PC-3 (cell line): Measurements from ENCODE around the gene HMCN1. TPM values are rescaled to one million over a fixed set of nuclear protein-coding genes. Genes with fewer than 3 reads are reported as not detected.
"Not testable (repeated sequence)": the region's sequence is repeated elsewhere in the genome, so short reads cannot be mapped to it uniquely, and the experiment has no call there.

ENCODE experiments used
- ATAC-seq: fragments of 200-7000 bp; cut with Tn5 transposase; 2 replicates; pipeline ENCODE4 v1.9.1; 2020; ENCODE audit warnings: mild to moderate bottlenecking, moderate library complexity
- BruUV-seq: library from RNA; stranded (reverse); fragments of 400-500 nt; replicated peaks from 2 replicates; lab custom pipeline; 2021; lab: Mats Ljungman, UMichigan
- CTCF ChIA-PET: fragments of 300-600 bp; sonication (Branson Sonifier 250); formaldehyde crosslinking; loops from one replicate; lab custom pipeline; 2022; ENCODE audit warnings: antibody characterized with exemption; lab: Charles Lee
- POLR2A ChIA-PET: fragments of 300-600 bp; sonication (Branson Sonifier 250); formaldehyde crosslinking; loops from one replicate; lab custom pipeline; 2022; ENCODE audit warnings: antibody characterized with exemption; ENCODE audit not compliant: unreplicated experiment; lab: Charles Lee
- DNase-seq: peaks from one replicate; pipeline ENCODE4 v3.0.0-alpha.2; 2015
- H2AFZ ChIP-seq: fragments of 300-600 bp; sonication (generic); 2 replicates; pipeline ENCODE4 v1.6.0; 2016; ENCODE audit warnings: antibody characterized with exemption, low read length
- H3F3A ChIP-seq: fragments of 300-600 bp; sonication (generic); one replicate; pipeline ENCODE4 v1.6.0; 2017; ENCODE audit warnings: antibody characterized with exemption, low read length, control low read depth, mild to moderate bottlenecking; ENCODE audit not compliant: unreplicated experiment
- H3K27ac ChIP-seq: fragments of 300-600 bp; sonication (generic); 2 replicates; pipeline ENCODE4 v1.5.1; 2016; ENCODE audit warnings: mild to moderate bottlenecking, low read length
- H3K27me3 ChIP-seq: fragments of 300-600 bp; sonication (generic); 2 replicates; pipeline ENCODE4 v1.6.1; 2016; ENCODE audit warnings: low read length, mixed read lengths
- H3K36me3 ChIP-seq: fragments of 300-600 bp; sonication (generic); 2 replicates; pipeline ENCODE4 v1.6.1; 2016; ENCODE audit warnings: low read depth, mixed run types, low read length, mixed read lengths
- H3K4me1 ChIP-seq: fragments of 300-600 bp; sonication (generic); 2 replicates; pipeline ENCODE4 v1.5.1; 2016; ENCODE audit warnings: low read length; ENCODE audit not compliant: insufficient read depth
- H3K4me2 ChIP-seq: fragments of 300-600 bp; sonication (generic); 2 replicates; pipeline ENCODE4 v1.6.0; 2016; ENCODE audit warnings: low read length
- H3K4me3 ChIP-seq: fragments of 300-600 bp; sonication (generic); 2 replicates; pipeline ENCODE4 v1.5.1; 2016; ENCODE audit warnings: mild to moderate bottlenecking, low read length, mixed read lengths
- H3K79me2 ChIP-seq: fragments of 300-600 bp; sonication (generic); 2 replicates; pipeline ENCODE4 v1.6.1; 2017; ENCODE audit warnings: low read length, mixed read lengths
- H3K9ac ChIP-seq: fragments of 300-600 bp; sonication (generic); 2 replicates; pipeline ENCODE4 v1.6.0; 2016; ENCODE audit warnings: mild to moderate bottlenecking, low read length
- H3K9me2 ChIP-seq: fragments of 300-600 bp; sonication (generic); replicated peaks from 2 replicates; pipeline ENCODE4 v1.6.1; 2016; ENCODE audit warnings: mixed run types, low read length, mixed read lengths
- H3K9me3 ChIP-seq: fragments of 300-600 bp; sonication (generic); 2 replicates; pipeline ENCODE4 v1.6.1; 2016; ENCODE audit warnings: low read length, mixed read lengths
- H4K20me1 ChIP-seq: fragments of 300-600 bp; sonication (generic); 2 replicates; pipeline ENCODE4 v1.6.1; 2016; ENCODE audit warnings: low read length, mixed read lengths
- EZH2 ChIP-seq: fragments of 300-600 bp; sonication (generic); IDR thresholded peaks from one replicate; pipeline ENCODE4 v1.6.1; 2017; ENCODE audit warnings: antibody characterized with exemption, mild to moderate bottlenecking, low read length; ENCODE audit not compliant: unreplicated experiment
- EZH2phosphoT487 ChIP-seq: fragments of 300-600 bp; sonication (generic); IDR thresholded peaks from 2 replicates; pipeline ENCODE4 v1.6.1; 2018; ENCODE audit warnings: mild to moderate bottlenecking, antibody characterized with exemption, low read length, borderline replicate concordance
- intact Hi-C: fragments of 100-400 bp; cut with micrococcal nuclease; formaldehyde crosslinking; loops from 2 replicates; pipeline ENCODE4 v1.9.0; 2023
- total RNA-seq: library from RNA; depleted of rRNA; stranded (reverse); fragments of >200 nt; gene quantifications from 2 replicates; pipeline ENCODE4 v1.2.3, GENCODE V29; 2014
- TF ChIP-seq, protein P1 (sequence below): fragments of 300-600 bp; sonication (generic); conservative IDR thresholded peaks from 2 replicates; pipeline ENCODE4 v1.5.1; 2017; ENCODE audit warnings: antibody characterized with exemption, low read depth, mild to moderate bottlenecking, low read length

HMCN1 gene
- total RNA-seq, 1 experiment from 2014 or later: 0.66 TPM

- H3K4me3 ChIP-seq: no peak overlapping the region
- no peaks in the 10 kb centered on the region for H3K27me3 ChIP-seq
- H3F3A ChIP-seq: no peaks in the 10 kb centered on the region
- H3K4me2 ChIP-seq: no peak overlapping the region
- POLR2A ChIA-PET: no interaction called here
- H3K79me2 ChIP-seq: no peaks in the 10 kb centered on the region
- ATAC-seq (peak; percentile 43; the same call in 1 of the 2 replicates), DNase-seq (peak; percentile 8)
- H4K20me1 ChIP-seq: no peaks in the 10 kb centered on the region
- BruUV-seq: no TSS peak
- H3K36me3 ChIP-seq: no peaks in the 10 kb centered on the region
- no peak overlapping the region for H3K9ac ChIP-seq
- H3K9me3 ChIP-seq: no peaks in the 10 kb centered on the region
- H3K27ac ChIP-seq: no peak overlapping the region
- intact Hi-C loops: no loop called here
- 0 out of 2 replicates have a peak, but pooled peaks cover 5% of the 10 kb centered on the region for H3K4me1 ChIP-seq
- no peak overlapping the region for H2AFZ ChIP-seq
- TF ChIP-seq, protein P1, sequence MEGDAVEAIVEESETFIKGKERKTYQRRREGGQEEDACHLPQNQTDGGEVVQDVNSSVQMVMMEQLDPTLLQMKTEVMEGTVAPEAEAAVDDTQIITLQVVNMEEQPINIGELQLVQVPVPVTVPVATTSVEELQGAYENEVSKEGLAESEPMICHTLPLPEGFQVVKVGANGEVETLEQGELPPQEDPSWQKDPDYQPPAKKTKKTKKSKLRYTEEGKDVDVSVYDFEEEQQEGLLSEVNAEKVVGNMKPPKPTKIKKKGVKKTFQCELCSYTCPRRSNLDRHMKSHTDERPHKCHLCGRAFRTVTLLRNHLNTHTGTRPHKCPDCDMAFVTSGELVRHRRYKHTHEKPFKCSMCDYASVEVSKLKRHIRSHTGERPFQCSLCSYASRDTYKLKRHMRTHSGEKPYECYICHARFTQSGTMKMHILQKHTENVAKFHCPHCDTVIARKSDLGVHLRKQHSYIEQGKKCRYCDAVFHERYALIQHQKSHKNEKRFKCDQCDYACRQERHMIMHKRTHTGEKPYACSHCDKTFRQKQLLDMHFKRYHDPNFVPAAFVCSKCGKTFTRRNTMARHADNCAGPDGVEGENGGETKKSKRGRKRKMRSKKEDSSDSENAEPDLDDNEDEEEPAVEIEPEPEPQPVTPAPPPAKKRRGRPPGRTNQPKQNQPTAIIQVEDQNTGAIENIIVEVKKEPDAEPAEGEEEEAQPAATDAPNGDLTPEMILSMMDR: no peak
- TF ChIP-seq EZH2: no peak
- H3K9me2 ChIP-seq: no peaks in the 10 kb centered on the region
- CTCF ChIA-PET: no interaction called here
These were observed 474.4 kb downstream of the HMCN1 start for GRCh38 chr1:186208405-186209129.

DNA sequence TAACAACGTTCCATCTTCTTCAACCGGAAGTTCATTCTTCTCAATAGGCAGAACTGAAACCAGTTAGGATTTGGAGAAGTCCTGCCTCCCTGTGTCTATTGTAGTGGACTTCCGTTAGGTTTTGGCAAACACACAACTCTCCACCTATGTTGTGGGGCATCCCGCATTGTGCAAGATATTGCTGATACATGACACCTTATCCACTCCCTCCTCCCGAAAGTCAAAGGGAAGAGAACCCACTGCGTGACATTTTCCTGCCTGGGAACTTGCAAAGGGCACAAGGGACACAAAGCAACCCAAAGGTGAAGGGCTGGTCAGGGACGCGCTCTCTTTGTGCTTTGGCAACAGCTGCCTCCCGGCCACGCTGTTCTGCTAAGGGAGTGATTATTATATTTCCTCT lies 476.1 kb downstream of the HMCN1 start:
- H3K4me3 ChIP-seq: no peak overlapping the region
- H3K4me2 ChIP-seq: no peak overlapping the region
- ChIA-PET CTCF (no interaction called here), POLR2A (no interaction called here)
- ATAC-seq (no peak), DNase-seq (no peak)
- BruUV-seq: no TSS peak
- H3K27me3 ChIP-seq: no peaks in the 10 kb centered on the region
- H3K9me3 ChIP-seq: no peaks in the 10 kb centered on the region
- H3K4me1 ChIP-seq: 0 out of 2 replicates have a peak, but pooled peaks cover 5% of the 10 kb centered on the region
- H2AFZ ChIP-seq: no peak overlapping the region
- no peaks in the 10 kb centered on the region for H3K36me3 ChIP-seq
- H3F3A ChIP-seq: no peaks in the 10 kb centered on the region
- TF ChIP-seq EZH2 (no peak), EZH2phosphoT487 (no peak)
- TF ChIP-seq, protein P1: no peak
- intact Hi-C loops: loop anchor here (5.0 kb wide), 1 partner anchor 213 kb away; no protein-coding TSS in a partner anchor
- H3K9me2 ChIP-seq: no peaks in the 10 kb centered on the region
- H3K9ac ChIP-seq: no peak overlapping the region
- H3K79me2 ChIP-seq: no peaks in the 10 kb centered on the region
- H4K20me1 ChIP-seq: no peaks in the 10 kb centered on the region
- no peak overlapping the region for H3K27ac ChIP-seq

- H3K27me3 ChIP-seq, H3F3A ChIP-seq, H2AFZ ChIP-seq, H4K20me1 ChIP-seq, H3K4me3 ChIP-seq, POLR2A ChIA-PET, H3K4me1 ChIP-seq, DNase-seq, H3K27ac ChIP-seq, CTCF ChIA-PET, H3K9ac ChIP-seq, H3K4me2 ChIP-seq, ATAC-seq, H3K79me2 ChIP-seq, H3K9me3 ChIP-seq, H3K36me3 ChIP-seq, H3K9me2 ChIP-seq, BruUV-seq: not testable (repeated sequence)
- intact Hi-C loops: loop anchor here (5.0 kb wide), 1 partner anchor 214 kb away; no protein-coding TSS in a partner anchor
These were observed 477.4 kb downstream of the HMCN1 start for GRCh38 chr1:186211583-186211982.
